ENCODE results near the gene EPHA6.

EPHA6 gene

GRCh38 chr3:97125902-97126499 is 311.6 kb downstream of the EPHA6 start:
- no peak for DNase-seq (ENCODE audit: low read depth, low spot score)
- no peak overlapping the region for H3K27ac ChIP-seq

- DNase-seq (ENCODE audit: low read depth, low spot score) = no peak
Measured at GRCh38 chr3:97131476-97131875, 317.1 kb downstream of the EPHA6 start.

GRCh38 chr3:97138914-97139541 is 324.6 kb downstream of the EPHA6 start:
- peak; percentile 14 for DNase-seq (ENCODE audit: low read depth, low spot score)

More at GRCh38 chr3:97131476-97131875, 317.1 kb downstream of the EPHA6 start:
- H3K27ac ChIP-seq = no peak overlapping the region

GRCh38 chr3:97148931-97149330 is 334.5 kb downstream of the EPHA6 start:
- no peak overlapping the region for H3K27ac ChIP-seq
- DNase-seq (ENCODE audit: low read depth, low spot score) = no peak

More at GRCh38 chr3:97138914-97139541, 324.6 kb downstream of the EPHA6 start:
- no peak overlapping the region for H3K27ac ChIP-seq

- DNase-seq (ENCODE audit: low read depth, low spot score) = peak; percentile 46
- H3K27ac ChIP-seq = no peak overlapping the region
Measured at GRCh38 chr3:97161169-97161568, 346.8 kb downstream of the EPHA6 start.

GRCh38 chr3:97177242-97177641 is 362.8 kb downstream of the EPHA6 start:
- no peak overlapping the region for H3K27ac ChIP-seq
- no peak for DNase-seq (ENCODE audit: low read depth, low spot score)

- H3K27ac ChIP-seq = no peak overlapping the region
- DNase-seq (ENCODE audit: low read depth, low spot score) = no peak
Measured at GRCh38 chr3:97181704-97182103, 367.3 kb downstream of the EPHA6 start.

GRCh38 chr3:97187771-97188170 is 373.4 kb downstream of the EPHA6 start:
- no peak overlapping the region for H3K27ac ChIP-seq

GRCh38 chr3:97189835-97190234 is 375.4 kb downstream of the EPHA6 start:
- no peak for DNase-seq (ENCODE audit: low read depth, low spot score)
- H3K27ac ChIP-seq = no peak overlapping the region

More at GRCh38 chr3:97187771-97188170, 373.4 kb downstream of the EPHA6 start:
- DNase-seq (ENCODE audit: low read depth, low spot score) = no peak

GRCh38 chr3:97197083-97197482 is 382.7 kb downstream of the EPHA6 start:
- no peak overlapping the region for H3K27ac ChIP-seq
- DNase-seq (ENCODE audit: low read depth, low spot score) = no peak

- no peak for DNase-seq (ENCODE audit: low read depth, low spot score)
- no peak overlapping the region for H3K27ac ChIP-seq
Measured at GRCh38 chr3:97197830-97198229, 383.4 kb downstream of the EPHA6 start.

- DNase-seq (ENCODE audit: low read depth, low spot score) = no peak
- H3K27ac ChIP-seq = no peak overlapping the region
Measured at GRCh38 chr3:97200387-97200786, 386.0 kb downstream of the EPHA6 start.

- DNase-seq (ENCODE audit: low read depth, low spot score) = no peak
- no peak overlapping the region for H3K27ac ChIP-seq
Measured at GRCh38 chr3:97201814-97202213, 387.4 kb downstream of the EPHA6 start.

GRCh38 chr3:97228966-97229365 is 414.6 kb downstream of the EPHA6 start:
- no peak for DNase-seq (ENCODE audit: low read depth, low spot score)
- no peak overlapping the region for H3K27ac ChIP-seq

GRCh38 chr3:97230486-97230885 is 416.1 kb downstream of the EPHA6 start:
- DNase-seq (ENCODE audit: low read depth, low spot score) = no peak
- H3K27ac ChIP-seq = no peak overlapping the region

GRCh38 chr3:97232393-97233034 is 418.1 kb downstream of the EPHA6 start:
- peak; percentile 45 for DNase-seq (ENCODE audit: low read depth, low spot score)
- no peak overlapping the region for H3K27ac ChIP-seq

- no peak for DNase-seq (ENCODE audit: low read depth, low spot score)
- H3K27ac ChIP-seq = no peak overlapping the region
Measured at GRCh38 chr3:97235179-97235578, 420.8 kb downstream of the EPHA6 start.

- H3K27ac ChIP-seq = no peak overlapping the region
- DNase-seq (ENCODE audit: low read depth, low spot score) = no peak
Measured at GRCh38 chr3:97235611-97236315, 421.4 kb downstream of the EPHA6 start.

GRCh38 chr3:97241417-97241816 is 427.0 kb downstream of the EPHA6 start:
- no peak overlapping the region for H3K27ac ChIP-seq
- DNase-seq (ENCODE audit: low read depth, low spot score) = no peak

GRCh38 chr3:97245201-97245910 is 431.0 kb downstream of the EPHA6 start:
- no peak overlapping the region for H3K27ac ChIP-seq
- DNase-seq (ENCODE audit: low read depth, low spot score) = no peak

Measured in epithelial cell of prostate (primary cell).